A549 (cell line): ENCODE measurements around the gene ARFGEF3.
"Not testable (repeated sequence)": the region's sequence is repeated elsewhere in the genome, so short reads cannot be mapped to it uniquely, and the experiment has no call there.

Experiments used
- CBX2 ChIP-seq: fragments of 200-600 bp; sonication (generic); IDR thresholded peaks from 2 replicates; pipeline ENCODE4 v1.6.1; 2016; ENCODE audit warnings: low read depth, mild to moderate bottlenecking, borderline replicate concordance
- CEBPB ChIP-seq, 2 experiments: fragments of >200 bp in 1 of 2; sonication (Bioruptor Twin) in 1 of 2; formaldehyde crosslinking in 1 of 2; IDR thresholded peaks; 2 replicates each; pipeline ENCODE4 v1.6.1; 2012 to 2016
- CTCF ChIP-seq: fragments of >200 bp; sonication (Bioruptor Twin); formaldehyde crosslinking; IDR thresholded peaks from 3 replicates; pipeline ENCODE4 v1.5.1; 2016
- MYC ChIP-seq: IDR thresholded peaks from 2 replicates; pipeline ENCODE4 v1.6.1; 2012; ENCODE audit warnings: mild to moderate bottlenecking, inconsistent platforms, low read length, improper control_type of control experiment, borderline replicate concordance
- RNF2 ChIP-seq: fragments of 200-600 bp; sonication (generic); IDR thresholded peaks from 2 replicates; pipeline ENCODE4 v1.6.1; 2016; ENCODE audit warnings: low read depth, mild to moderate bottlenecking, antibody characterized with exemption, moderate library complexity, borderline replicate concordance
- USF2 ChIP-seq: fragments of 450-650 bp; IDR thresholded peaks from 2 replicates; pipeline ENCODE4 v1.6.1; 2014; ENCODE audit warnings: antibody characterized with exemption

- TF ChIP-seq MYC; CBX2; CTCF; USF2; CEBPB (IDR thresholded peaks at IDR 0.05); RNF2: not testable (repeated sequence)
Observed at GRCh38 chr6:138288428-138289085, 126.8 kb downstream of the ARFGEF3 start.
